ENCODE results near the gene PHPT1.
"Not testable (repeated sequence)": the region's sequence is repeated elsewhere in the genome, so short reads cannot be mapped to it uniquely, and the experiment has no call there.

The PHPT1 gene

DNA sequence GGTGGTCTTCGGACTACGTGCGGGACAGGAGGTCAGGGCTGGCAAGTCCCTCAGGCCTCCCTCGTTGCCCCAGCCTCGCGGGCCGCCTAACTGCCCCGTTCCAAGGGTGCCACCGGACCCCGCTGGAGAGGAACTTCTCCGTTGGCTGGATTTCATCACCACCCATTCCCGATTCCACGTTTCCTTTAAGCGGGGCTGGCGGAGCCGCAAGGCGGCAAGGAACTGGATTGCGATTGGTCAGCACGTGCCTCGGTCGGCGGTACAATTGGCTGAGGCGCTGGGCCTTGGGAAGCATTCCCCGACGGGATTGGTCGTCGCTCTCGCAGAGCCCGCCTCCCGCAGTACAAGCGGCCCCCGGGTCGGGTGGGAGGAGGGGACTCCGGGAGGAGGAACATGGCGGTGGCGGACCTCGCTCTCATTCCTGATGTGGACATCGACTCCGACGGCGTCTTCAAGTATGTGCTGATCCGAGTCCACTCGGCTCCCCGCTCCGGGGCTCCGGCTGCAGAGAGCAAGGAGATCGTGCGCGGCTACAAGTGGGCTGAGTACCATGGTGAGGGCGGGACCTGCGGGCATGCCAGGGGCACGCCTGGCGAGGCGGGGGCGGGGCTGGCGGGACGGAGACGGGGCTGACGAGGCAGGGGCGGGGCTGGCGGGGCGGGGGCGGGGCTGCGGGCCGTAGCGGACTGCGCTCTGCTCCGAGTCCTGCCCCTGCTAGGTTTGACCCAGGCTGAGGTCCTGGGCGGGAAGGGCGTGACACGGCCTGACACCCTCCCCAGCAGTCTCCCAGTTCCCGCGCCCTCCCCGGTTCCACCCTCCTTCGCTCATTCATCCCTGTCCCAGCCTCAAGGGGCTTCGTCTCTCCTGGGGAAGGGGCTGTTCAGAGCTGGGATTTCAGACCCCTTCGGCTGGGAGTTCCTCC is at the start of gene PHPT1:
Gene PHPT1, plus strand, starts transcription at position 372 of the 922 bp plus-strand sequence. Its CDS starts 22 bp downstream, at position 394.
- DNase-seq (ENCODE audit: low spot score): peak; percentile 100

DNA sequence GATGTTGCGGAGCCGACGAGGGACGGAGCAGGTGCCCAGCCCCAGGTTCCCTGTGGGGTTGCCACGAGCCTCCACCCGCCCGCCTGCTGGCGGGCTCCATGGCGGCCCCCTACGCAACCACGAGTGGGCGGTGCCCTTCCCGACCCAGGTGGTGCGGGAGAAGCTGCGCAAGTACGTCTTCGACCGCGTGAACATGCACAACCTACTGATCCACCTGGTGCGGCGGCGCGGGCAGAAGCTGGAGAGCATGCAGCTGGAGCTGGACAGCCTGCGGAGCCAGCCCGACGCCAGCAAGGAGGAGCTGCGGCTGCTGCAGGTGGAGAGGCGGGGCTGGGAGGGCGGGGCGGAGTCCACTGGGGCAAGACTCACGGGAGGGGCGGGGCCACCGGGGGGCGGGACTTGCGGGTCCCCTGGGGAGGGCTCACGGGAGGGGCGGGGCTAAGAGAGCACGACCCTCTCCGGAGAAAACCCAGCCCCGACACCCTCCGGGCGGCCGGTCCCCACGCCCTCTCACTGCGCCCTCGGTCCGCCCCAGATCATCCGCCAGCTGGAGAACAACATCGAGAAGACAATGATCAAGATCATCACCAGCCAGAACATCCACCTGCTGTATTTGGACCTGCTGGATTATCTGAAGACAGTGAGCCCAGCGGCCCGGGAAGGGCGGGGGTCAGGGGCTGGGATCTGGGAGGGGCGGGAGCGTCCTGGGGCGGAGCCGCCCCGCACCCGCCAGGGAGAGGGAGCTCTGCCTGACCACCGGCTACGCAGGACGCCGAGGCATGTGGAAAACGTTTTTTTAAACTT is 49.2 kb upstream of the PHPT1 start:
- peak; percentile 89 for DNase-seq (ENCODE audit: low spot score)

DNA sequence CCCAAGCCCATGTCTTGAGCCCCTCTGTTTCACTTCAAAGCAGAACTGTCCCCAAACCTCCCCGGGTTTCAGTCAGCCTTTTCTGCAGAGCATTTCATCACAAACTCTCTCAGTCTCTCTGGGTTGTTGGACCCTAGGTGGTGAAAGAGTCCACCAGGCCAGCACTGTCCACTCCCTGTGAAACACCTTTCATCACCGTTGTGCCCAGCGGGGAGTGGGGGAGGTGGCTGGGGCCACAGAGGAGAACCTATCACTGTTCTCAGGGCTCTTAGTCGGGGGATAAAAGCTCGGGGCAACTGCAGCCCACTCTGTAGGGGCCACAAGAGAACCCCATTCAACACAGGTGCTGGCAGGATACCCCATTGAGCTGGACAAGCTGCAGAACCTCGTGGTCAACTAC is 46.9 kb upstream of the PHPT1 start:
- no peak for DNase-seq (ENCODE audit: low spot score)

DNA sequence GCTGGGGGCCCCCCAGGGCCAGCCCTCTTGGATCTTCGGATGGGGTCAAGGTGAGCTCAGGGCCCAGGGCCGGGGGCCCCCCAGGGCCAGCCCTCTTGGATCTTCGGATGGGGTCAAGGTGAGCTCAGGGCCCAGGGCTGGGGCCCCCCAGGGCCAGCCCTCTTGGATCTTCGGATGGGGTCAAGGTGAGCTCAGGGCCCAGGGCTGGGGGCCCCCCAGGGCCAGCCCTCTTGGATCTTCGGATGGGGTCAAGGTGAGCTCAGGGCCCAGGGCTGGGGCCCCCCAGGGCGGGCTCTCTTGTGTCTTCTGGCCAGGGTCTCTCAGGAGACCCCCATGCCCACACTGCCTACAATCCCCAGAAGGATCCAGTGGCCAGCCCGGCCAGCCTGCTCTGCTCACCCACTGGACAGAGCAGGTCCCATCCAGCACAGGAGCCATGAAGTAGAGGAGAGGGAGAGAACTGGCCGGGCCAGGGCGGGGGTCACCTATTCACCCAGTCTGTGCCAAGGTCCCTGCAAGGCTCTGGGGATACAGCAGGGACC is 46.1 kb upstream of the PHPT1 start:
- DNase-seq (ENCODE audit: low spot score): not testable (repeated sequence)

DNA sequence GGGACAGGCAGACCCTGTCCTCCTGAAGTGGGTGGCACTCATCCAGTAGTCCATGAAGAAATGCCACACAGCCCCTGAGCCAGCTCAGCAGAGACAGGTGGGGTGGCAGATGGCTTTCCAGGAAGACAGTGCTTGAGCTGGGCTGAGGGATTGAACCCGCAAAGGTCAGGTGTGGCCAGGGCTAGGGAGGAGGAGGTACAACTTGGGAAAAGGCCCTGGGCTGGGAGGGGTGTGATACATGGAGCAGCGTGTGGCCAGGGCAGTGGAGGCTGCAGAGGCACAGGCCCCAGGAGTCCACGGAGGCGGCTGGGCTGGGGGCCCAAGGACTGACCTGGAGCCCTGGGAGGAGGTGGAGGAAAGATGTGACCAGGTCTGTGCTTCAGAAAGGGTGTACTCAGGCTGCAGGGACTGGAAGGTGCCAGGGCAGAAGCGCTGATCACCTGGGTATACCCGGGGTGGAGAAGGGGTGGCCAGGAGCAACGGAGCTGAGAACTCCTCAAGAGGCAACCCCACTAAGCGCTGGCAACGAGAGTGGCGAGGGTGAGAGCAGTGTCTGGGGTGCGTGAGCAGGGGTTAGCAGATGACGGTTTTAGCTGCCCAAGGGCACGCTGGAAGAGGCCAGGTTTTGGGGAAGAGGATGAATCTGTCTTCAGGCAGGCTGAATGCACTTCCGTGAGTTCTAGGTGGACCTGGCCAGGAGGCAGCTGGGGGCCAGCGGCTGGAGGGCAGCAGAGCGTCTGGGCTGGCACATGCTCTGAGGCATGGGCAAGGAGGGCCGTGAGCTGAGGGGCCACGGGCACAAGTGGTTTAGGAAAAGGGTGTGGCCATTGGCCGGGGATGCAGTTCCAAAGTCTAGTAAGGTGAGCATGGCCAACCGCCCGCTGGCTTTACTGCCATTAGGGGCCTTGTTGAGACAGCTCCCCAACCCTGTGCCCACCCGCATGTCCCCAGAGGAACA is 45.4 kb upstream of the PHPT1 start:
- DNase-seq (ENCODE audit: low spot score): no peak

DNA sequence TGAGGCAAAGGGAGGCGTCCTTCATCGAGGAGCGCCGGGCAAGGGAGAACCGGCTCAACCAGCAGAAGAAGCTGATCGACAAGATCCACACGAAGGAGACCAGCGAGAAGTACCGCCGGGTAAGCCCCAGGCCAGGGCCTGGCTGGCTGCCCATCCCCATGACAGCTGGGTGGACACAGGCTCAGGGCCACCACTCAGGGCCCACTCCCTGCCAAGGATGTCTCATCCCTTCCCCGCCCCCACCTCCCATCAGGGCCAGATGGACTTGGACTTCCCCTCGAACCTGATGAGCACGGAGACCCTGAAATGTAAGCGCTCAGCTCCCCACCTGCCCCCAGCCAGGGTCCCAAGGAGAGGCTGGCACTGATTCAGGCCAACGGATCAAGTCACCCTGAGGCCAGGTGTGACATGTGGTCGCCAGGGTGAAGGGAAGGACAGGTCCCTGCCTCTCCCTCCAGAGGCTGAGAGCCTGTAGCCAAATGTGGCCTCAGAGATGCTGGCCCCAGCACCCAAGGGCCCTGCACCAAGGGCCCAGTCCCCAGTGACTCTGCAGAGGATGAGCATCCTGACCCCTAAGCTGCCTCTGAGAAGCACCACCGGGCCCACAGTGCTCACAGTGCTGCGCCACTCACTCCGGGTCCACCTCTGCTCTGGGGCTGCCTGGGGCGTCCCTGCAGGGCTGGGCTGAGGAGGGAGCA is 44.6 kb upstream of the PHPT1 start:
- no peak for DNase-seq (ENCODE audit: low spot score)

DNA sequence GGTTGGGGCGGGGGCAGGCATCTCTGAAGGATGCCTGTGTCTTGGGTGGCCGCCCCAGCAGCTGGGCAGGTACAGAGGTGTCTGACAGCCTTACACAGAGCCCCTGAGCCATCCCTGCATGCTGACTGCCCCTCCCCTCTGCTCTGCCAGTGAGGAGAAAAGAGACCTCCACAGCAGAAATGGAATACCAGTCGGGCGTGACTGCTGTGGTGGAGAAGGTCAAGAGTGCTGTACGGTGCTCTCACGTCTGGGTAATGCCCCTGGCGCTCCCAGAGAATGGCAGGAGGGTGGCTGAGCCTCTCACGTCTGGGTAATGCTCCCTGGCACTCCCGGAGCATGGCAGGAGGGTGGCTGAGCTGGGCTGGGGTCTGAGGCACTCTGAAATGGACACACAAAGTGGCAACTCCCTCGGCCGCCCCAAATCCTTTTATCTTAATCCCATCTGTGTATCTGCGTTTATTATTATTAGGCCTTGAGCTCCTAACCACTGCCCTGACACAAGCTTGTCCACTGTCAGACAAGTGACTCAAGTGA is 43.9 kb upstream of the PHPT1 start:
- no peak for DNase-seq (ENCODE audit: low spot score)

DNA sequence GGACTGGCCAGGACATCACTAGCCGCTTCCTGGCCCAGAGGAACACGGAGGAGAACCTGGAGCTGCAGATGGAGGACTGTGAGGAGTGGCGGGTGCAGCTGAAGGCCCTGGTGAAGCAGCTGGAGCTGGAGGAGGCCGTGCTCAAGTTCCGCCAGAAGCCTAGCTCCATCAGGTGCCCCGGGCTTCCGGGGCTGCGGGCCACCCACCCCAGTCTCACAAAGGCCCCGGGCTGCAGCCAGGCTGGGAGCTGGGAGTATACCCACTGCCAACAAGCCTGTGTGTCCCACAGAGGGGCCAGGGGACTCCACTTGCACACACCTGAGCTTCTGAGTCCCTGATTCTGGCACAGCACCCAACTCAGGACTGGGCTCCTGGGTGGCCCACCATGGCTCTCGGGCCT is 43.1 kb upstream of the PHPT1 start:
- no peak for DNase-seq (ENCODE audit: low spot score)

DNA sequence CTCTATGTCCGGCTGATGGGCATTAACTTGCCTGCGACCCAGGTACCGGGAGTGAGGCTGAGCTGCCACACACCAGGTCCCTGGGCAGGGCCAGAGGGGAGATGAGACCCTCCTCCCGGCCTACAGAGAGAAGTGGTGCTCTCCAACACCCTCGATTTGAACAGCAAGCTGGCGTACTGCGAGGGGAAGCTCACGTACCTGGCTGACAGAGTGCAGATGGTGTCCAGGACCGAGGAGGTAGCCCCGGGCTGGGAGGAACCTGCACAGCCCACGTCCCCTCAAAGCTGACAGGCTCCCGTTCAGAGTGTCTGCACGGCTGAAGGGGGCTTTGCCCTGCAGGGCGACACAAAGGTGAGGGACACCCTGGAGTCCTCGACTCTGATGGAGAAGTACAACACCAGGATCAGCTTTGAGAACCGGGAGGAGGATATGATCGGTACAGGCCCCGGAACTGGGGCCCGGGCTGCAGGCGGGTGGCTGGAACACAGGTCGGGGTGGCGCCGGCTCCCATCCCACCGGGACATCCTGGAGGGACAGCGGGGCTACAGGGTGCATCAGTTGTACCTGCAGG is 42.5 kb upstream of the PHPT1 start:
- DNase-seq (ENCODE audit: low spot score): no peak

DNA sequence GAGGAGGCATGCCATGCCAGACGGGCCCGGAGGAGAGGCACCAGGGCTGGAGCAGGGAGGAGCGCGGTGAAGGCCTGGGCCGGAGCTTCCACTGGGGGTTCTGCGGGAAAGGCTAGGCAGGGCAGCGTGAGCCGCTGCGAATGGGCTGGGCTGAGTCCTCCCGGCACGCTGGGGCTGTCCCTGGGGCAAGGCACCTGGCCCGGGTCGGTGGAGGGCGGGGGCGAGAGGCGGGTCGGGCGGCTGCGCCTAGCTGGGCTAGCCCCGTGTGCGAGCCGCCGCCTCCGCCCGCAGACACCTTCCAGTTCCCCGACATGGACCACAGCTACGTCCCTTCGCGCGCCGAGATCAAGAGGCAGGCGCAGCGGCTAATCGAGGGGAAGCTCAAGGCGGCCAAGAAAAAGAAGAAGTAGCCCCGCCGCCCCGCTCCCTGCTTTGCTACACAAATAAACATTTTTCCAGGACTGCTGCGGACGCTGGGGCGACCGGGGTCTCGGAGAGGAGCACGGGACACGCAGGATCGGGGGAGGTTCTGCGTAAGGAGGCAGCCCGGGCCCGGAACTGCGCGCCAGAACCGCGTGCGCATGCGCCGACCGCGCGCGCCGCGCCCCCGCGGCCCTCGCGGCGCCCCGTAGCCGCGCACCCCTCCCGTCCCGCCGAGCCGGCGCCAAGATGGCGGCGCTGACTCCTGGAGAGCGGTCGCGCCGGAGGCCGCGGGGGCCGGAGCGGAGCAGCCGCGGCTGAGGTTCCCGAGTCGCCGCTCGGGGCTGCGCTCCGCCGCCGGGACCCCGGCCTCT is 41.7 kb upstream of the PHPT1 start, which contains the start of gene RABL6:
Gene RABL6, plus strand, starts transcription at position 668 of the 794 bp plus-strand sequence. CDS start 249 bp downstream, outside the sequence.
- DNase-seq (ENCODE audit: low spot score): peak; percentile 97

DNA sequence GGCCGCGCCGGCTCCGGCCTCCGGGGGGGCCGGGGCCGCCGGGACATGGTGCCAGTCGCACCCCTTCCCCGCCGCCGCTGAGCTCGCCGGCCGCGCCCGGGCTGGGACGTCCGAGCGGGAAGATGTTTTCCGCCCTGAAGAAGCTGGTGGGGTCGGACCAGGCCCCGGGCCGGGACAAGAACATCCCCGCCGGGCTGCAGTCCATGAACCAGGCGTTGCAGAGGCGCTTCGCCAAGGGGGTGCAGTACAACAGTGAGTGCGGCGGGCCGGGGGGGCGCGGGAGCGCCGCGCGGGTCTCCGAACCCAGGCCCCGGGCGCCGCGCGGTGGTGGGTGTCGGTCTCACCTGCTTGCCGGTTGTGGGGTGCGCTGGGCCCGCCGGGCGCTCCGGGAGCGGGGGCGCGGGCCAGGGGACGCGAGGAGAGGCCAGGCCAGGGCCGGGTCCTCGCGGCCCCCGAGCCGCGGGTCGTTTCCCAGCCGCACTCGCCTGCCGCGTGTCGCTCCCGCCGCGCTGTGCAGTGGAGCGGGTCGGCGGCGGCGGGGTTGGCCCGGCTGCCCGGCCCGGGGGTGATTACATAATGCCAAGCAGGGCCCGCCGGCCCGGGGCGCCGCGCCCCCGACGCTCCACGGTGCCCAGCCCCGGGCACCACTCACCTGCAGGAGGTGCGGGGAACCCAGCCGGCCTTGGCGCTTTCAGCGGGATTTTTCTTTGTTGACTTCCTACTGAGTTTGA is 41.0 kb upstream of the PHPT1 start:
- no peak for DNase-seq (ENCODE audit: low spot score)

DNA sequence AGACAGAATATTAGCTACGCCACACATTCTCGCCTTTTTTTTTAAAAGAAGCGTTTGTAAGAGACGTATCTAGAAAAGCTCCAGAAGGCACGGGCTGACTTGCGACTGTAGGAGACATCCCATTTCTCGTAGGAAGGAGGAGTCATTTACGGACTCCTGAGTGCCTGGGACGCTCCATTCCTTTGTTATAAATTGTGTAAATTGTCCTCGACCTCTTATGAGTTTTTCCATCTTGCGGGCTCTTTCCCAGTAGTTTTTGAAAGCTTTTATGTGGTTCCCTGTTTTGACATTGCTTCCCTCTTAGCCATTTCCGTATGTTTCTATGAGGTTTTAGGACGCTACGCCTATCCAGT is 40.4 kb upstream of the PHPT1 start:
- no peak for DNase-seq (ENCODE audit: low spot score)

DNA sequence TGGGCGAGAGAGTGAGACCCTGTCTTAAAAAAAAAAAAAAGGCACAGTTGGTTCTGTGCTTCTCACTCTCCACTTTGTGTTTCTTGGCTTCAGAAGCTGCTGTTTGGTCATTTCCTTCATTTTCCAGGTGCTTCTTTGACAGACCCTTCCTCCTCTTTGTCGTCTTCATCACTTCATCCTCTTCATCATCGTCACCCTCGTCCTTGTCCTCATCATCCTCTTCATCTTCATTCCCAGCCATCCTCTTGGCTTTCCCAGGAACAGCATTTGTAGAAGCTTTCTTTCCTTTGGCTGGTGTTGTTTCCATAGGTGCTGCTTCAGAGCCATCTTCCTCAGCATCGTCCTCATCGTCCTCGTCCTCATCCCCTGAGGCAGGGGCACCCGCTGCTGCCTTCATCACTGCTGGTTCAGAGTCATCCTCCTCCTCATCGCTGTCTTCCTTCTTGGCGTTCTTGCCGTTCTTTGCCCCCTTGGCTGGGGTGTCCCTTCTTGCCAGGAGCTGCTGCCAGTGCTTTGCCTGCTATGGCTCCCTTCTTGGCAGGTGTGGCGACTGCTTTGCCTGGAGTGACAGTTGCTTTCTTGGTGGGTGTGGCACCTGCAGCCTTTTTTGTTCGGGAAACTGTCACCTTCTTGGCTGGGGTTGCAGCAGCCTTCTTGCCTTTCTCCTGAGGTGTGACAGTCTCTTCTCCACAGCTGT is 34.3 kb upstream of the PHPT1 start:
- DNase-seq (ENCODE audit: low spot score): no peak

DNA sequence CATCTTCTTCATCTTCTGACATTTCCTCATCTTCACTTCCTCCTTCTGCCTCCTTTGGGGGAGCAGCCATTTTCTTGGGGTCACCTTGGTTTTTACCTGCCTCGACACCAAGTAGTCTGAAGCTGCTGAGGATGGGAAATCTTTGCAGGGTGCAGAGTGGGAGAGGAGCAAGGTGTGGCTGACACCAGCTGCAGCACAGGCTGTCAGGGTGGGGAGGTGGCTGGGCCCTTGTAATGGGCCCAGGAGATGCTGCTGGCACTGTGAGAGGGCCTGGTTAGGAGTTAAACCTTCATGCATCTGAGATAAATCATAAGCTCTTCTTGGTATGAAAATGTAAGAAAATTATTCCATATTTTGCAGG is 33.8 kb upstream of the PHPT1 start:
- DNase-seq (ENCODE audit: low spot score): no peak

DNA sequence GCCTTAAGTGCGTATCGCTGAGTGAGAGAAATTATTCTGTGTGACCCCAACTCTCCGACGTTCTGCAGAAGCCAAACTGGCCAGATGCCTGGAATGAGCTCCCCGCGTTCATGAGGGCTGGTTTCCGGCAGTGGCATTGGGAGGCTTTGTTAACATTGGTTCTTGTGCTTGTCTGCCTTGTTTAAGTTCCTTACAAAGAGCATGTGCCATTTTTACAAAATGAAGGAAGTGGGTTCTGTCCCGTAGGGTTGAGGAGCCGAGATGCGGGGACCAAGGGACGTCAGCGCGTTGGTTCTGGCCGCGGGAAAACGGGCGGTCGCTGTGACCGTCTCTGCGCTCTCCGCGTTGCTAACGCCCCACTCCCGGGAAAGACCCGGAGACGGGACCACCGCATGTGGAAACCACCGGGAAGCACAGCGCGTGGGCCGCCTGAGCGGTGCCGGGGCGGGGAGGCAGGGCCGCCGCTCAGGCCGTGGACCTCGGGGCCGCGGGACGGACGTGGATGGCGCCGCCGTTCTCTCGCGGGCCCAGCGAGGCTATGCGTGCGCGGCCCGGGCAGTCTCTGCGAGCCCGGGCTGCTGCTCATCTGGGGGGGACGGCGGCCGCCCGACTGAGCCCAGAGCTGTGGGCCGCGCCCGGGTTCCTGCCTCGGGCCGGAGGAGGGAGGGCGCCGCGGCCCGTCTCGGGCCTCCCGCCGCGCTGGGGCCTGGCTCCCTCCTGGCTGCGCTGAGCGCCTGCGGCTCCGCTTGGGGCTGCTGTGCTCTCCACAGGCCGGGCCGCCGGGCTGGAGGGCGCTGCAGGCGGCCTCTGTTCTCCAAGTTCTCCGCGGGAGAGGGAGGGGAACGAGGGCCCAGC is 28.0 kb upstream of the PHPT1 start:
- DNase-seq (ENCODE audit: low spot score): no peak

DNA sequence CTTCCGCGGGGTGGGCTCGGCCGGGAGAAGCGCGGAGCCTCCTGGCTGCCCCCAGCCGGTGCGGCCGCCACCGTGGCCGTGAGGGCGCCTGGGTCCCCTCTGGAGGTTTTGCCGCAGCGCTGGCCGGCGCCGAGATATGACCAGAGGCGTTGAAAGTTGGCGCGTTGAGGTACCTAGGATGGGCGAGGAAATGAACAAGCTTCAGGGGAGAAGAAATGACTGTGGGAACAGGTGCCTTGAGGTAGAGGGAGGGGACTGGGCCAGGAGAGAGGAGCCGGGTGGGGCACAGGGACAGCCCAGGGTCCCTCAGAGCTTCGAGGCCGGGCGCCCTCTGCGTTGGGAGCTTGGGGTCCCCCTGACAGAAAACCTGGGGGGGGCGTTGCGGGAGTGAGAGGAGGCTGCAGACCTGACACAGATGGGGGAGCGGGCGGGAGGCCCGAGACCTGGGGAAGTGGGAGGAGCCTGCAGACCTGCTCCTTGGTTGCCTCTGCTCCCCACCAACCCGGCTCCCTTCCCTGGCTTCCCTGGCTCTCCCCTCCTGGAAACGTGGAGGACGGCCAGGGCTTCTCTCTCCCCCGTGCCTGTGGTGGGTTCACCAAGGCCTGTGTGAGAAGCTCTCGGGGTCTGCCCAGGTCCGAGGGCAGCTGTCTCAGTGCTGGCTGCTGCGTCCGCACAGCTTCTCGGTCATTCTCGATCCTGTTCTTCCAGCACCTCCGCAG is 27.2 kb upstream of the PHPT1 start:
- no peak for DNase-seq (ENCODE audit: low spot score)
